SIG-M5 treated with dmso at 0.1 percent for 504 hours (cell line): ENCODE results near the gene AQP12B.
"Not testable (repeated sequence)": the region's sequence is repeated elsewhere in the genome, so short reads cannot be mapped to it uniquely, and the experiment has no call there.

Source experiments
- DNase-seq: peaks from one replicate; lab custom pipeline; 2025; ENCODE audit not compliant: unreplicated experiment; lab: John Stamatoyannopoulos, UW

Gene AQP12B

DNA sequence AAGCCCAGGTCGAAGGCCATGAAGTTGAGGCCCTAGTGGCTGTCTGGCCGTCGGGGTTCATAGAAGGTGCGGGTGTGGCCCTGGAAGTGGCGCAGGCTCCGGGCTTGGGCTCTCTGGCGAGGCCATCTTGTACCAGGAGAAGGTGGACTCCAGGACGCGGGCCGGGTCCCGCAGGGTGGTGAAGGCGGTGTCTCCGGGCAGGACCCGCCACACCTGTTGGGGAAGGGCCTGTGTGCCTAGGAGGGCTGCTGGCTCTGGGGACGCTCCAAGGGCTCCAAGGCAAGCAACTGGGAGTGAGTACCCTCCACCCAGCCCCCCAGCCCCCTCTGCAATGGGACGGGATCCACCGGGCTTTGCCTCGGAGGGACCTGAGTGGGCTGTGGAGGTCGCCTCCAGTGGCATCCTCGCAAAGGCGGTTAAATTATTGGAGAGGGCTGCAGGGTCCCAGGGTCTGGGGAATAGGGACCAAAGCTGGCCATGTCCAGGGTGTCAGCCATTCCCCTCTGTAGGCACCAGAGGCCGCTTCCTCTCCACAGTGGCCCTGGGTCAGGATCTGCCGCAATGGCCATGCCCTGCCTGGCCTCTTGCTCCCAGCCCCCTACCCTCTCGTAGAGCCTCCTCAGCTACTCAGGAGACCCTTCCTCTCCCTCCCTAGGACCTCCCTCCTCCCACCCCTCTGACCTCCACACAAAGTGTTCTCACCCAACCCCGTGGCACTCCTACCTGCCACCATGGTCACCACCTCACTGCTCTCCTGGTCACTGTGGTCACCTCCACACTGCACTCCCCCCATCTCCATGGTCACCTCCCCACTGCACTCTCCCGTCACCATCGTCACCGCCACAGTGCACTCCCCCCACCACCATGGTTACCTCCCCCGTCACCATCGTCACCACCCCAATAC lies 19.3 kb upstream of the AQP12B start:
- DNase-seq = no peak

DNA sequence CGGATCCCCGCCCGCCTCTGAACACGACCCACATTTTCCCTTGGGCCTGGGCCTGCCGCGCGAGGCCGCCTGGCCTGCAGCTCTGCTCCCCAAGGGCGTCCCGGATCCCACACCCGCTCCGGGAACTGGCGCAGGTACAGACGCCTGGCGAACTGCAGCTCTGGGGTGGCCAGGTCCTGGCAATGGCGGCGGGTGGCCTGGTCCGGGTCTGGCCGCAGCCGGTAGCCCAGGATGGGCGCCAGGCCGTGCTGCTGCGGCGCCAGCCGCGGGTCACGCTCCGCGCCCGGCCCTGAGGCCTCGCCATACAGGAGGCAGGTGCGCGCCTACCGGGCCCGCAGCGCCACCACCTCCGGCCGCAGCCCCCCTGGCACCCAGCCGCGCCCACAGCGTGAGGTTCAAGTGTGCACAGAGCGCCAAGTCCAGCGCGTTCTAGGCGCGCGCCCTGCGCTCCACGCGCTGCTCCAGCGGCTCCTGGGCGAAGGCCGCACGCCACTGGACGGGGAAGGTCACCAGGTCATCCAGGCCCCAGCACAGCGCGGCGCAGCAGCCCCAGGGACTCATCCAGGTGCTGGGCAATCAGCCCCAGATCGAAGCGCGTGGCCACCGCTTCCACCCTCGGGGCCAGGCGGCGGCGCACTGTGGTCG lies 18.5 kb upstream of the AQP12B start:
- no peak for DNase-seq

DNA sequence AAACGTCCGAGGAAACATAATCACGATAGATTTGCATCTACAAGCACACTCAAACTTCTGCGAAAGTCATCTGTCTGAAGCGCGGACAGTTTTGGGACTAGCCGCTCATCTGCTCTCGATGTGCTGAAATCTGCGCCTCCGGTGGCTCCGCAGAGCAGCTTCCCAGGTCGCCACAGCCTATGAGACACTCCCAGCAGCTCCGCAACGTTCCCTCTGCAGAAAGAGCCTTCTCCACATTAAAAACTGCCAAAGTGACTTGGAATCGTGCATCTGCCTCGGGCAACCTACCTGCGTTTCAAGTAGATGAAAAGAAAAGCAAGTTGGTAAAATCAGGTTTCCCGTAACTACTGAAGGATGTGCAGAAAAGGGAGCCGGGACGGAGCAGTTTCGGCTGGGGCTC lies 17.9 kb upstream of the AQP12B start:
- not testable (repeated sequence) for DNase-seq

DNA sequence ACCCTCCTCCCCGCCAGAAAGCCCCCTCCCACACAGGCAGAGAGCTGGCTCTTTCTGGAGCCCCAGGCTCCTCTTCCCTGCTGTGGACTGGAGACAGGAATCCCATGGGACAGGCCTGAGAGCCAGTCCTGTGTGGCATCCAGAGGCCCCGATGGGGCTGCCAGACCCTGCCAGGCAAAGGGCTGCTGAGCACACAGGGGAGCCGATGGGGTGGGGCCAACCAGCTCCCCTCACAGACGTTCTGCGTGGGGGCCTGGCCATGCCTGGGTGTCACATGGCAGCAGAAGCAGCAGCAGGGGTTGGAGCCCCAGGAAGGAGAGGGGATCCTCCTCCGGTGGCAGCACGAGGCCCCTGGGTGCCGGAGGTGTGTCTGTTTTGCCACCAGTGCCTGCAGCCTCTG lies 17.1 kb upstream of the AQP12B start:
- DNase-seq = not testable (repeated sequence)

DNA sequence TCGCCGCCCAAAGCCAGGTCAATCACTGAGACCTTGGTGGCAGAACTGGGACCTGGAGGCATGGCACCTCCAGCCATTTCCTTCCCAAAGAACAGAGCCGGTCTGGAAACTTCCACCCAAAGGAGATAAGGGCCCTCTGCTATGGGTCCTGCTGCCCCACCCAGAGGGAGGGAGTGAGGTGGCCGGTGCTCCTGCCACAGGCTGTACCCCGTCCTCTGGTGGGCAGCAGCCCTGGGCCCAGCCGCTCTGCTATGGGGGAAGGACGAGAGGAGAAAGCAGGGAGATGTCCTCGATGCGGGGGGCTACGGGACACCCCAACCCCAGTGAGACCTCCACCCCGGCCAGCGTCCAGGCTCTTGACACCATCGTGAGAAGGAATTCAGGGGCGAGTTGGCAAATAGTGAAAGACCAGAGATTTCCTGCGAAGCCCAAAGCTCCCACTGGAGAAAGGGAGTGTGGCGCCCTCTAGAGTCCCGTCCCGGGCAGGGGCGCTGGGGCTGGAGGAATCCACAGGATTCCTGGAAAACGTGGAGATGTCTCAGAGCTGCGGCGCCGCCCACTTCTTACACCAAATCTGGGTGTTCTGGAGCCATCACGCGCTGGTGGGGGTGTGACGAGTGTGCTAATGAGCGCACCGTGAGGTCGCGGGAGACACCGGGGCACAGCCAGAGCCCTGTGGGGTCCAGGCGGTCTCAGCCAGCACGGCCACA lies 16.3 kb upstream of the AQP12B start:
- not testable (repeated sequence) for DNase-seq

DNA sequence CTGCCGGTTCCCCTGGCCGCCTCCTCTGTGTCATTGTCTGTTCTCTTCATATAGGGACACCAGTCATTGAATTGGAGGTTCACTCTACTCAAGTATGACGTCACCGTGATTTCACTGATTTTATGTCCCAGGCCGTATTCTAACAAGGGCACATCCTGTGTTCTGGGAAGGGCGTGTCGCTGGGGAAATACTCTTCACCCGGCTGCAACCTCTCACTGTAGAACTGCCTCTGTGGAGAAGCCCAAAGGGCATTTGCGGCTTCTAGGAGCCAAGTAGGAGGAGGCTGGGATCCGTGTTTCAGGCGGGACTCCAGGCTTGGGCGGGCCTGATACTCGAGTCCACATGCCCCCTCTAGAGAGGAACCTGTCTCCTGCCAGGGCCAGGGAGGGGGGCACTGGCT lies 13.8 kb upstream of the AQP12B start:
- DNase-seq = not testable (repeated sequence)

DNA sequence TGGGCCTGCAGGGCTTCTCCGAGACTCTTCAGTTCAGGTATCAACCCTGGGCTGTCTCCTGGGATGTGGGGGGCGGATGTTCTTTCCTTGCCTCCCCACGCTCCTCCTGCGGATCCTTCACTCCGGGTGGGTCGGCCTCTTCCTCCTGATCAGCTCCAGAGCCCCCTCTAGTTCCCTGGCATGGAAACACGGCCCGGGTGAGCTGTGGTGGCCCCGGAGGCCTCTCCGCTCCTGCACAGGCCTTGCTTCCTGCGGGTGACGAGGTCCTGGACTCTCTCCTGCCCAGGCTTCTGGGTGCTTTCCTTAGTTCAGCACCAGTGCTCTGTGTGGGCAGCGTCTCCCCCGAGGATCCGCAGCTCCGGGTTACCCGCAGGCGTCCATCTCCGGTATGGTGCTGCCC lies 12.9 kb upstream of the AQP12B start:
- not testable (repeated sequence) for DNase-seq

DNA sequence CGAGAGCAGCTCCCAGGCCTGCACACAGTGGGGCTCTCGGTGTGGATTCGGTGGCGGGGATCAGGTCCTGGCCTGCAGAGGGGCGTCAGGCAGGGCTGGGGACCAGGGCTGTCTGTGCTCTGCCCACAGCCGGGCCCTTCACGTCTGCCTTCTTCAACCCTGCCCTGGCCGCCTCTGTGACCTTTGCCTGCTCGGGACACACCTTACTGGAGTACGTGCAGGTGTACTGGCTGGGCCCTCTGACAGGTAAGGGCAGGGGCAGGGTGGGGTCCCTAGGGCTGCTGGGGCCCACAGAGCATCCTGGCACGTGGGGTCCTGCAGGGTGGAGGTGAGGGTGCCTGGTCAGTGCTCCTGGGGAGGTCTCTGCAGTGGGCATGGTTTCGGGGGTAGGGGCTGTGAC lies 11.6 kb upstream of the AQP12B start:
- DNase-seq = not testable (repeated sequence)

DNA sequence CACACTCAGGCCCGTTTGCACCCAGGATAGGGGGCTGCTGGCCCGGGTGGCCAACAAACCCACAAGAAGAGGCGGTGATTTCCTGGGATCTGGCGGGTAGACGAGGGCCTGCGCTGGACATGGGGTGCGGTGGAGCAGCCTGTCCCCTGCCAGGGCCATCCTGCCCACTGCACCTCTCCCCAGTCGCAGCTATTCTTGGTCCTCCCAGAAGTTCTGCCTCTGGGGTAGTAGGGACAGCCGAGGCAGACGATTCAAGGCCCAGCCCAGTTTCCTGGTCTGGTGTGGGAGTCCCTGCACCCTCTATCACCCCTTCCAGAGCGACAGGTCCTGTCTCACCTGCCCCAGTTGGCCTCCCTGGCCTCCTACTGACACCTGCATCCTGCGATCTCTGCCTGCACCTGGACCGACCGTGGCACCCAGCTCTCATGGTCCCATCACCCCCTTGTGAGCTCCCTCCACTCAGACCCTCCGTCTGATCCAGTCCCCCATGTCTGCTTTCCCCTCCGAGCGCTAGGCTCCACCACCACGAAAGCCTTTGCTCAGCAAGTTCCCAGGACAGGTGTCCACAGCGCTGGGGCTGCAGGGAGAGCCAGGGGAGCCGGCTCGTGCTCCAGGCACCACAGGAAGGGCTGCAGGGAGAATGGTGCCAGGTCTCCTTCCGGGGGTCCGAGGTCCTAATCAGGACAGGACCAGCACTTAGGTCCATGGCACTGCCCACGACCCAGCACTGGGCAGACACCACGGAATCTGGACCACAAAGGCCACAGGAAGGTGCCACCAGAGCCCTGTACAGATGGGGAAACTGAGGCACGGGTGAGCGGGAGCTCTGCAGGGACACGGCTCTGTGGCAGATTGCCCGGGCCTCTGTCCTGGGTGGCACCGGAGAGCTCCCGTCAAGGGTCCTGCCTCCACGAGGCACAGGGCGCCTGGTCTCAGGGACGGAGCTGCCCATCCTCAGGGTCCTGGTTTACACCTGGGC lies 10.2 kb upstream of the AQP12B start:
- not testable (repeated sequence) for DNase-seq

DNA sequence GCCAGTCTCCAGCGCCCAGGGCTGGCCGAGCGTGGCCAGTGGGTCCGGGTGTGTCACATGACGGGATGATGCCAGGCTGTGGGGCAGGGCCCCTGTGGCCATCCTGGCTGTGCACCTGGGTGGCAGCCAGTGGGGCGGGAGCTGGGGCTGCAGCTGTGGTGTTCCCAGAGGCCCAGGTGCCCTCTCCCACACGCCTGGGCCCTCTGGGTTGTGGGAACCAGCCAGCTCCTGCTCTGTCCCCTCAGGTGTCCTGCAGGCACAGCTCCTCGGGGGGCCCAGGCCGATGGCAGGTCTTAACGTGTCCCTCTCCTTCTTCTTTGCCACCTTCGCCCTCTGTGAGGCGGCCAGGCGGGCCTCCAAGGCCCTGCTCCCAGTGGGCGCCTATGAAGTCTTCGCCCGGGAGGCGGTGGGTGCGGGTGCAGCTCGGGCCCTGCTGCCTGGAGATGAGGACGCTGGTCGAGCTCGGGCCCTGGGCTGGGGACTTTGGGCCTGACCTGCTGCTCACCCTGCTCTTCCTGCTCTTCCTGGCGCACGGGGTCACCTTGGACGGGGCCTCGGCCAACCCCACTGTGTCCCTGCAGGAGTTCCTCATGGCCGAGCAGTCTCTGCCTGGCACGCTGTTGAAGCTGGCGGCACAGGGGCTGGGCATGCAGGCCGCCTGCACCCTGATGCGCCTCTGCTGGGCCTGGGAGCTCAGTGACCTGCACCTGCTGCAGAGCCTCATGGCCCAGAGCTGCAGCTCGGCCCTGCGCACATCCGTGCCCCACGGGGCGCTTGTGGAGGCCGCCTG lies 9.1 kb upstream of the AQP12B start, which contains the start of gene AQP12A:
Gene AQP12A, plus strand, starts transcription at position 236 of the 790 bp plus-strand sequence. Its CDS starts 48 bp downstream, at position 284.
- DNase-seq = not testable (repeated sequence)

DNA sequence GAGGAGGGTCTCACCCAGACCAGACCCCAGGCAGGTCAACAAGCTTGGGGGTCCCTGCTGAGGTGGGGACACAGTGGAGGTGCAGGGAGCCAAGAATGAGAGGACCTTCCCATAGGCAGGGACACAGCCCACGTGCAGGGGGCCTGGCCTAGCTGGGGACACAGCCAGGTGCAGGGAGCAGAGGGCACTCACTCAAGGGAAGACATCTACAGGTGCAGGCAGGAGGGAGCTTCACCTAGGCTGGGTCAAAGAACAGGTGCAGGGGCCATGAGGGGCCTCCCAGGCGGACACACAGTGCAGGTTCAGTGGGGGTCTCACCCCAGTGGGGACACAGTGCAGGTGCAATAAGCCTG lies 8.4 kb upstream of the AQP12B start:
- DNase-seq = not testable (repeated sequence)

DNA sequence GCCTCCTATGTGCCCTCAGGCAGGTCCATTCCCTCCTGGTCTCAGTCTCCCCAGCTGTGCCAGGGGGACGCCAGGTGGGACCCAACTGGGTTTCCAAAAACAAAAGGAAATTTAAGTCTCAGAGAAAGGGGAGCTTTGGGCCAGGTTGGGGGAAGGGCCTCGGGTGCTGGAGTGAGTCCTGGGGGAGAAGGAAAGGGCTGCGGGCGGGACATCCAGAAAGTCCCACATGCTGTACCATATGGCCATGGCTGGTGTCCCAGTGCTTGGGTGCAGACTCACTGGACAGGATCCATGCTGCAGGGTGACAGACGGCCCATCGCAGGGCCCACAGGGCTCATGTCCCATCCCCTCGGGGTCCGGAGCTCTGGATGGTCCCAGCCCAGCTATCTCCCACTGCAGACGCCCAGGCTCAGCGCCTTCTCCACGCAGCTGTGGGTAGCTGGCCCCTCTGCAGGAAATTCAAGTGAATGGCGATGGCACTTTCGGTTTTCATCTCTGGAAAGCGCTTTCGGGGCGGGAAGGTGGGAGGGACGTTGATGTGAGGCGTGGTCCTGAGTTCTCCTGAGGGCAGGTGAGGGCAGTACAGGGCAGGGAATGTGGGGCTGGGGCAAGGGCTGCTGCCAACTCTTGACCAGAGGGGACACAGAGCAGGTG lies 7.9 kb upstream of the AQP12B start:
- not testable (repeated sequence) for DNase-seq

DNA sequence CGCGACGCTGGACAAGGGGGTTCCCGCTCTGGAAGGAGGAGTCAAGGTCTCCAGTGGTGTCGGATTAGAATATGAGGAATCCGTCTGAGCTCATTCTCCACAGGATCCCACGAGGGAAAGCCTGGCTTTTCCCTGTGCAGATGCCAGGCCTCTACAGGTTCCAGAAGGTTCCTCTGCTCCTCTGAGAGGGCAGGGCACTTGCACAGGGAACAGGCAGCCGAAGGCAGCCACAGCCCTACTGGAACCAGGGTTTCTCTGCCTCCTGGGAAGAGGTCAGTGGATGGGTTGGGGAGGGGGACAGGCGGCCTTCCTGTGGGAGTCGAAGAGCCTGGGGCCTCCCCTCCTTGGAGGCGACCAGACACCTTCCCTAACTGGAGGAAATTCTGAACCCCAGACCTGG lies 7.3 kb upstream of the AQP12B start:
- no peak for DNase-seq

DNA sequence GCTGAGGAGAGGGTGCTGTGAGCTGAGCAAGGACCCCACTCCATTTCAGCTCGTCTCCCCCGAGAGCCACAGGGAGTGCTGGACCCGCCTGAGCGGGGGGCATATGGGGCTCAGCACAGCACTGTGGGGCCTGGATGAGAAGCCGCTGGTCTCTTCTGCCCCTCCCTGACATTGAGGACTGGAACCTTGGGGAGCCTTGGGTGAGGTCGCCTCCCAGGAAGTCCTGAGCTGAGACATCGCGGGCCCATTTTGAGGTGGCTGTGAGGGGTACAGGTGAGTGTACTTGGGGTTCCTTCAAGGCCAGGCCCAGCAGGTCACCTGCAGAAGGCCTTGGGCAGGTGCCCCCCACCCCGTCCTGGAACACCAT lies 5.9 kb upstream of the AQP12B start:
- no peak for DNase-seq

DNA sequence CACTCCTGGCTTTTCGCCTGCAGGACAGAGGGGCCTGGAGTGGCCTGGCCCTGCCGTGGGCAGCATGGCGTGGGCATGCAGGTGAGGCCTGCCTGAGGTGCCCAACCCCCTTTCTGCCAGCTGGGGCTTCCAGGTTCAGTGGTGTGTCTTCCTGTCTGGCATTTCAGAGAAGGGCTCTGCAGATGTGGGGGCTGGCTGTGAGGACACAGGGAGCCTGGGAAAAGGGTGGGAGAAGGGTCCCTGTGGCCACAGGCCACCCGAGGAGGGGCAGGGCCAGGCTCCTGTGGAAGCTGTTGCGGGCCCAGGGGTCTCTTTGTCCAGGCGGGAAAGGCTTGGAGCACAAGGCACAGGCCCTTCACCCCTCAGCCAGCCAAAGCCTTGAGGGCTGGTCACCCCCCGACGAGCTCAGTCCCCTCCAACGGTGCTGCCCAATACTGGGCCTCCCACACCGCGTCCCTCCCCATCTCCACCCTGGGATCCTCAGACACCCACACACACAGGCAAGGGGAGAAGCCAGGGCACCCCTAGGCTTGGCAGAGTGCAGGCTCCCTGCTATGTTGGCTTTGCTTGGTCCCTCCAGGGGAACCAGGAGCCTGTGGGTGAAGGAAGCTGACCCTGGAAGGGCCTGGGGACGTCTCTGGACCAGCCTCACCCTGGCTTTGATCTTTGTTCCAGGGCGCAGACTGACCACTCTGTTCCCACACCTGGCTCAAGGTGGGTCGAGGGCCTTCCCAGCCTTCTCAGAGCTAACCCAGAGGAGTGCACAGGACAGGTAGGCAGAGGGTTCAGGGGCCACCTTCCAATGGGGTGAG lies 5.3 kb upstream of the AQP12B start:
- no peak for DNase-seq

DNA sequence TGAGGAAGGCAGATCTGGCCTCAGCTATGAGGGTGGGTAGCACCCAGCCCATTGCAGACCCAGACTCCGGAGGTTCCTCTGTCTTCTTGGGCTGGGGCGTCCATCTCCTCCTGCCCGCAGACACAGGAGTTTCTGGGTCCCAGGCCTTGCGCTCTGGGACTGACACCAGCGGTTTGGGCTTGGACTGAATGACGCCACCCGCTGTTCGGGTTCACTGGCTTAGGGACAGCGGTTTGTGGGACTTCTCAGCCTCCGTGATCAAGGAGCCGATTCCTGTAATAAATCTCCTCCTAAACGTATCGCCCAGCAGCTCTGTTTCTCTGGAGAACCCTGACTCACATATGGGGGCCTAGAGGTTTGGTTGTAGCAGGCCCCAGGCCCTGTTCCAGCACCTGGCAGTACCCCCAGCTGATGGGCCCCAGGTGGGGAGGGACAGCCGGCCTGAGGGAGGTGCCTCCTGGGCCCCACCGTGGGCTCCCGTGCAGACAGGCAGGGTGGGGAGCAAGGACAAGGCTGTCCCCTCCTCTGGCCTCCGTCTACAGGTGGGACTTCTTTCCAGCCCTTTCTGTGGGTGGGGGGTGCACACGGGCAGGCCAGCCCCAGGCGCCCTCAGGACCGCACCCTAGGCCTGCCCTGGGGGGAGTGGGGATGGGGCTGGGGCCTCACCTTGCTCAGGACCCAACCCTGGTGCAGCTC lies 4.5 kb upstream of the AQP12B start:
- no peak for DNase-seq

DNA sequence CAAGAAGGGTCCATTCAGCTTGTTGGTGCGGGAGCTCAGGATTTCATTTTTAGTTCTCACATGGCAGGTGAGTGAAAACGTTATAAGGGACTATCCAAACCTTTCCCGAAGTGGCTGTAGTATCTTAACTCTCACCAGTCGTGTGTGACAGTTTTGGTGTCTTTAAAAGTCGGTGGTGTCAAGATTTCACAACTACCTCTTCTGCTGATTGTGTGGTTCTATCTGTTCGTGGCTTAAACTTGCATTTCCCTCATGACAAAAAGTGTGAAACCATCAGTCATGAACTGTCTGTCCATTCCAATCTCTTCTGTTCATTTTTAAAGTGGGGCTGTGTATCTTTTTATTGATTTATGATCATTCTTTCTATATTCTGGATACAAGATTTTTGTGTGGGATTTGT lies 3.8 kb upstream of the AQP12B start:
- DNase-seq = no peak
